C4-2B (cell line): ENCODE results near the gene CALHM1.

Experiments used
- ZFX ChIP-seq: fragments of 450-650 bp; IDR thresholded peaks from 2 replicates; pipeline ENCODE4 v1.6.1; 2017
- TF ChIP-seq, protein P1 (sequence below): fragments of 450-650 bp; conservative IDR thresholded peaks from 2 replicates; pipeline ENCODE4 v1.5.1; 2017; ENCODE audit warnings: mild to moderate bottlenecking

DNA sequence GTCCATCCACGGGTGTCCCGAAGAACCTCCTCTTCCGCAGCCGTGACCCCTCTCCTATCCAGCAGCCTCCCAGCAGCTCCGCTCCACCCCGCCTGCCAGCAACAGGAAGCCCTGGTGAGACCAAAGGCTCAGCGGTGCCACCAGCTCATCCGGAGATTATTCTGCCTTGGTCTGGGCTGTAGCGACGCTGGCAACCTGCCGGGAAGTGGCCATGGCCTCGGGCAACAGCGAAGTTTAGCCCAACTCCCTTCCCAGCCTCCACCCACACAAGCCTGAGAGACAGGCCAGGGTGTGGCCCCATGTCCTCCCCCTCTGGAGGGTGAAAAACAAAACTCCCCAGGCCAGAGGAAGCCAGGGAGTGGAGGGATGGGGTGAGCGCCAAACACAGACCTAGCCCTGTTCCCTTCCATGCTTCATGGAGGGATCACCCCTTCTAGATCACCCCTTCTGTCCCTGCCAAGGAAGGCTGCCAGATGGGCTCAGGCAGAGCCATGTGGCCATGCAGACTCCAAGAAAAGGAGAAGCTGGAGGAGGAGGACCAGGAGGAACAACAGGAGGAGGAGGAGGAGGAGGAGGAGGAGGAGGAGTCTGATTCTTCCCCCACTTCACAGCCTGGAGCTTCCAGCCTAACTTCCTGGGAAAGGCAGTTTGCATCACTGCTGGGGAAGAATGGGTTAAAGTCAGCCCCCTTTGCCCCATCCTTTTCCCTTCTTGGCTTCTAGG, 7.4 kb downstream of the CALHM1 start:
- TF ChIP-seq, protein P1, sequence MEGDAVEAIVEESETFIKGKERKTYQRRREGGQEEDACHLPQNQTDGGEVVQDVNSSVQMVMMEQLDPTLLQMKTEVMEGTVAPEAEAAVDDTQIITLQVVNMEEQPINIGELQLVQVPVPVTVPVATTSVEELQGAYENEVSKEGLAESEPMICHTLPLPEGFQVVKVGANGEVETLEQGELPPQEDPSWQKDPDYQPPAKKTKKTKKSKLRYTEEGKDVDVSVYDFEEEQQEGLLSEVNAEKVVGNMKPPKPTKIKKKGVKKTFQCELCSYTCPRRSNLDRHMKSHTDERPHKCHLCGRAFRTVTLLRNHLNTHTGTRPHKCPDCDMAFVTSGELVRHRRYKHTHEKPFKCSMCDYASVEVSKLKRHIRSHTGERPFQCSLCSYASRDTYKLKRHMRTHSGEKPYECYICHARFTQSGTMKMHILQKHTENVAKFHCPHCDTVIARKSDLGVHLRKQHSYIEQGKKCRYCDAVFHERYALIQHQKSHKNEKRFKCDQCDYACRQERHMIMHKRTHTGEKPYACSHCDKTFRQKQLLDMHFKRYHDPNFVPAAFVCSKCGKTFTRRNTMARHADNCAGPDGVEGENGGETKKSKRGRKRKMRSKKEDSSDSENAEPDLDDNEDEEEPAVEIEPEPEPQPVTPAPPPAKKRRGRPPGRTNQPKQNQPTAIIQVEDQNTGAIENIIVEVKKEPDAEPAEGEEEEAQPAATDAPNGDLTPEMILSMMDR = no peak
- no peak for TF ChIP-seq ZFX
